Measurements from ENCODE around the gene RGS6.

- TF ChIP-seq EZH2 (IDR thresholded peaks at IDR 0.05; ENCODE audit: insufficient read depth, poor library complexity, severe bottlenecking) (no peak), EZH2phosphoT487 (IDR thresholded peaks at IDR 0.05; ENCODE audit: insufficient read depth, low read depth) (no peak)
These were observed 531.1 kb downstream of the RGS6 start for GRCh38 chr14:72463291-72463866.
